HG02759 (cell line): ENCODE data around the gene P2RX7.
"Not testable (repeated sequence)": the region's sequence is repeated elsewhere in the genome, so short reads cannot be mapped to it uniquely, and the experiment has no call there.

Experiments used
- ATAC-seq: cut with Tn5 transposase; IDR thresholded peaks from one replicate; pipeline ENCODE4 v1.9.1; 2021; ENCODE audit warnings: mild to moderate bottlenecking, moderate library complexity; ENCODE audit not compliant: unreplicated experiment

P2RX7 gene

GRCh38 chr12:121133838-121134237 is 1.2 kb downstream of the P2RX7 start:
- ATAC-seq: no peak

- ATAC-seq: no peak
Measured at GRCh38 chr12:121135320-121135719, 2.6 kb downstream of the P2RX7 start.

- no peak for ATAC-seq
Measured at GRCh38 chr12:121137512-121137911, 4.8 kb downstream of the P2RX7 start.

- no peak for ATAC-seq
Measured at GRCh38 chr12:121138284-121138683, 5.6 kb downstream of the P2RX7 start.

- ATAC-seq: no peak
Measured at GRCh38 chr12:121139286-121139685, 6.6 kb downstream of the P2RX7 start.

GRCh38 chr12:121142171-121142950 is 9.7 kb downstream of the P2RX7 start:
- no peak for ATAC-seq

- ATAC-seq: no peak
Measured at GRCh38 chr12:121144416-121144914, 11.8 kb downstream of the P2RX7 start.

- ATAC-seq: no peak
Measured at GRCh38 chr12:121145221-121145620, 12.5 kb downstream of the P2RX7 start.

GRCh38 chr12:121149289-121149688 is 16.6 kb downstream of the P2RX7 start:
- ATAC-seq: not testable (repeated sequence)

GRCh38 chr12:121154793-121155375 is 22.2 kb downstream of the P2RX7 start:
- ATAC-seq: no peak

- ATAC-seq: no peak
Measured at GRCh38 chr12:121156365-121156764, 23.7 kb downstream of the P2RX7 start.

GRCh38 chr12:121158085-121158484 is 25.4 kb downstream of the P2RX7 start:
- ATAC-seq: no peak

GRCh38 chr12:121158728-121159351 is 26.2 kb downstream of the P2RX7 start:
- not testable (repeated sequence) for ATAC-seq

GRCh38 chr12:121159467-121160307 is 27.0 kb downstream of the P2RX7 start:
- ATAC-seq: no peak

GRCh38 chr12:121162384-121162783 is 29.7 kb downstream of the P2RX7 start:
- ATAC-seq: no peak

GRCh38 chr12:121162985-121163384 is 30.3 kb downstream of the P2RX7 start:
- no peak for ATAC-seq

GRCh38 chr12:121164839-121165238 is 32.2 kb downstream of the P2RX7 start:
- ATAC-seq: not testable (repeated sequence)

GRCh38 chr12:121165316-121165715 is 32.6 kb downstream of the P2RX7 start:
- no peak for ATAC-seq

GRCh38 chr12:121166356-121166755 is 33.7 kb downstream of the P2RX7 start:
- ATAC-seq: no peak

GRCh38 chr12:121167232-121167820 is 34.6 kb downstream of the P2RX7 start:
- no peak for ATAC-seq

GRCh38 chr12:121167951-121168350 is 35.3 kb downstream of the P2RX7 start:
- ATAC-seq: no peak
